Panc1 (cell line): ENCODE measurements around the gene RNF169. TPM values are rescaled to one million over a fixed set of nuclear protein-coding genes. Genes with fewer than 3 reads are reported as not detected.

ENCODE experiments used
- ATAC-seq: fragments of 200-7000 bp; cut with Tn5 transposase; 2 replicates; pipeline ENCODE4 v1.9.1; 2020; ENCODE audit warnings: mild to moderate bottlenecking, moderate library complexity
- BruUV-seq: library from RNA; stranded (reverse); fragments of 400-500 nt; replicated peaks from 2 replicates; lab custom pipeline; 2021; lab: Mats Ljungman, UMichigan
- CTCF ChIA-PET: fragments of 300-600 bp; sonication (Branson Sonifier 250); formaldehyde crosslinking; loops from one replicate; lab custom pipeline; 2022; ENCODE audit warnings: antibody characterized with exemption; lab: Charles Lee
- POLR2A ChIA-PET: fragments of 300-600 bp; sonication (Branson Sonifier 250); formaldehyde crosslinking; loops from one replicate; lab custom pipeline; 2022; ENCODE audit warnings: antibody characterized with exemption; lab: Charles Lee
- DNase-seq: peaks from one replicate; pipeline ENCODE4 v3.0.0-alpha.2; 2010; ENCODE audit warnings: low read depth, low spot score
- H3K27ac ChIP-seq: 2 replicates; pipeline ENCODE4 v1.5.1; 2011; ENCODE audit warnings: mild to moderate bottlenecking, low read length, inconsistent platforms
- H3K27me3 ChIP-seq: fragments of 200-500 bp; sonication (Bioruptor generic); 2 replicates; pipeline ENCODE4 v1.6.0; 2014; ENCODE audit warnings: low read length, inconsistent platforms; ENCODE audit not compliant: control insufficient read depth, insufficient read depth
- H3K36me3 ChIP-seq: fragments of 200-500 bp; sonication (Bioruptor generic); 2 replicates; pipeline ENCODE4 v1.5.1; 2014; ENCODE audit warnings: inconsistent platforms, mild to moderate bottlenecking, low read length, moderate library complexity; ENCODE audit not compliant: control insufficient read depth, insufficient read depth
- H3K4me1 ChIP-seq: 2 replicates; pipeline ENCODE4 v1.5.1; 2011; ENCODE audit warnings: inconsistent platforms, mild to moderate bottlenecking, low read length, moderate library complexity; ENCODE audit not compliant: control insufficient read depth, insufficient read depth
- H3K4me3 ChIP-seq, 2 experiments: 2 replicates each; pipeline ENCODE4 v1.5.1; 2011 to 2012; ENCODE audit warnings: low read depth in 2 of 2, low read length in 2 of 2, mild to moderate bottlenecking in 2 of 2, inconsistent platforms in 1 of 2, moderate library complexity in 1 of 2
- H3K9me3 ChIP-seq: fragments of 200-500 bp; sonication (Bioruptor generic); 2 replicates; pipeline ENCODE4 v1.5.1; 2014; ENCODE audit warnings: low read depth, mild to moderate bottlenecking, inconsistent platforms, low read length, moderate library complexity; ENCODE audit not compliant: control insufficient read depth, insufficient read depth
- CTCF ChIP-seq: fragments of 450-650 bp; IDR thresholded peaks from 2 replicates; pipeline ENCODE4 v1.5.1; 2017; ENCODE audit warnings: mild to moderate bottlenecking
- POLR2AphosphoS5 ChIP-seq: IDR thresholded peaks from 2 replicates; pipeline ENCODE4 v1.6.1; 2012; ENCODE audit warnings: mild to moderate bottlenecking, low read depth, low read length, moderate library complexity
- REST ChIP-seq, 2 experiments: IDR thresholded peaks; 2 replicates each; pipeline ENCODE4 v1.6.1; 2011 to 2012; ENCODE audit warnings: low read depth in 2 of 2, control low read depth in 1 of 2, low read length in 1 of 2, mild to moderate bottlenecking in 1 of 2, moderate library complexity in 1 of 2; ENCODE audit not compliant: insufficient read depth in 1 of 2
- SIN3A ChIP-seq: IDR thresholded peaks from 2 replicates; pipeline ENCODE4 v1.6.1; 2012; ENCODE audit warnings: low read depth, mild to moderate bottlenecking, low read length, moderate library complexity, borderline replicate concordance; ENCODE audit not compliant: insufficient read depth
- TCF7L2 ChIP-seq: IDR thresholded peaks from 2 replicates; pipeline ENCODE4 v1.6.1; 2011; ENCODE audit warnings: mild to moderate bottlenecking, low read depth, low read length, inconsistent platforms
- in situ Hi-C: cut with HindIII; loops from 2 replicates; pipeline ENCODE4 v1.10.0; 2016; ENCODE audit warnings: low sequenced_read_pairs, low pct_unique_long_range_greater_than_20kb
- intact Hi-C: fragments of 100-400 bp; cut with micrococcal nuclease; formaldehyde crosslinking; loops from one replicate; pipeline ENCODE4 v1.10.0; 2022; ENCODE audit not compliant: unreplicated experiment
- total RNA-seq: library from RNA; stranded (reverse); gene quantifications from one replicate; pipeline ENCODE4 v1.2.1, GENCODE V29; 2021; ENCODE audit not compliant: unreplicated experiment

Gene RNF169
- total RNA-seq, 1 experiment from 2014 or later = 23.6 TPM

GRCh38 chr11:74726547-74727182 lies 22.0 kb upstream of the RNF169 start:
- Histone ChIP-seq H3K27ac (no peak overlapping the region), H3K4me1 (0 out of 2 replicates have a peak, but pooled peaks cover 4% of the 10 kb centered on the region), H3K27me3 (peaks cover 44% of the 10 kb centered on the region), H3K4me3 (no peak overlapping the region), H3K36me3 (no peaks in the 10 kb centered on the region), H3K9me3 (no peaks in the 10 kb centered on the region)
- CTCF ChIA-PET = interaction anchor here (1.2 to 7.8 kb wide), 3 partner anchors 10 to 25 kb away, joined by 4 to 70 read pairs (median 8); no protein-coding TSS in a partner anchor
- no TSS peak for BruUV-seq
- intact Hi-C loops = loop anchor here (1.0 to 10.0 kb wide), 3 partner anchors 24 to 114 kb away; no protein-coding TSS in a partner anchor
- ATAC-seq (peak; percentile 95), DNase-seq (no peak)
- peak; percentile 98 for TF ChIP-seq CTCF
- TF ChIP-seq SIN3A = no peak
- POLR2A ChIA-PET = no interaction called here
- in situ Hi-C loops = no loop called here

- no peak for ATAC-seq
- no peak for TF ChIP-seq REST (IDR thresholded peaks at IDR 0.05; ENCODE audit: insufficient read depth in 1 of 2, low read depth in 2 of 2, low read length in 1 of 2)
- TF ChIP-seq SIN3A = no peak
- no peak for TF ChIP-seq CTCF
- no peak for TF ChIP-seq POLR2AphosphoS5
- TF ChIP-seq TCF7L2 = no peak
- Histone ChIP-seq H3K36me3 (no peaks in the 10 kb centered on the region), H3K27me3 (peaks cover 47% of the 10 kb centered on the region), H3K4me3 (no peak overlapping the region), H3K27ac (no peak overlapping the region), H3K4me1 (0 out of 2 replicates have a peak, but pooled peaks cover 4% of the 10 kb centered on the region), H3K9me3 (no peaks in the 10 kb centered on the region)
- in situ Hi-C loops = no loop called here
- ChIA-PET POLR2A (no interaction called here), CTCF (interaction anchor here (7.8 kb wide), 1 partner anchor 27 kb away, joined by 70 read pairs; no protein-coding TSS in a partner anchor)
- BruUV-seq = no TSS peak
- no peak for DNase-seq
- intact Hi-C loops = loop anchor here (5.0 to 10.0 kb wide), 2 partner anchors 95 to 117 kb away; no protein-coding TSS in a partner anchor
These were observed 19.3 kb upstream of the RNF169 start for GRCh38 chr11:74729397-74729796.
